DND-41 (cell line): ENCODE measurements around the gene L1TD1.
"Not testable (repeated sequence)": the region's sequence is repeated elsewhere in the genome, so short reads cannot be mapped to it uniquely, and the experiment has no call there.

Source experiments
- ATAC-seq: fragments of 200-7000 bp; cut with Tn5 transposase; 3 replicates; pipeline ENCODE4 v1.9.1; 2021; ENCODE audit warnings: low read depth; ENCODE audit not compliant: insufficient read depth
- DNase-seq: peaks from one replicate; pipeline ENCODE4 v3.0.0-alpha.2; 2020
- H2AFZ ChIP-seq: 2 replicates; pipeline ENCODE4 v1.6.0; 2012; ENCODE audit warnings: low read depth, low read length
- H3K27ac ChIP-seq: 2 replicates; pipeline ENCODE4 v1.5.1; 2012; ENCODE audit warnings: low read length, inconsistent platforms
- H3K27me3 ChIP-seq: fragments of 200-600 bp; sonication (generic); 2 replicates; pipeline ENCODE4 v1.6.0; 2012; ENCODE audit warnings: low read length, mild to moderate bottlenecking, inconsistent platforms; ENCODE audit not compliant: insufficient read depth, poor library complexity
- H3K36me3 ChIP-seq: 2 replicates; pipeline ENCODE4 v1.5.1; 2012; ENCODE audit warnings: low read length, inconsistent platforms; ENCODE audit not compliant: insufficient read depth
- H3K4me1 ChIP-seq: 2 replicates; pipeline ENCODE4 v1.5.1; 2012; ENCODE audit warnings: mild to moderate bottlenecking, low read length; ENCODE audit not compliant: insufficient read depth
- H3K4me2 ChIP-seq: 2 replicates; pipeline ENCODE4 v1.6.0; 2012; ENCODE audit warnings: mild to moderate bottlenecking, moderate library complexity, low read length, inconsistent platforms; ENCODE audit not compliant: insufficient read depth
- H3K4me3 ChIP-seq, 2 experiments: fragments of 200-600 bp in 1 of 2; shearing (Covaris generic) in 1 of 2; 2 replicates each; pipeline ENCODE4 v1.5.1; 2012 to 2016; ENCODE audit warnings: inconsistent platforms in 2 of 2, low read length in 2 of 2, mild to moderate bottlenecking in 2 of 2, low read depth in 1 of 2, moderate library complexity in 1 of 2
- H3K79me2 ChIP-seq: 2 replicates; pipeline ENCODE4 v1.6.0; 2012; ENCODE audit warnings: low read length, inconsistent platforms; ENCODE audit not compliant: insufficient read depth
- H3K9ac ChIP-seq: 2 replicates; pipeline ENCODE4 v1.6.0; 2012; ENCODE audit warnings: low read depth, mild to moderate bottlenecking, inconsistent platforms, low read length, moderate library complexity
- H3K9me3 ChIP-seq: 2 replicates; pipeline ENCODE4 v1.5.1; 2012; ENCODE audit warnings: low read length, moderate library complexity, mild to moderate bottlenecking, inconsistent platforms; ENCODE audit not compliant: insufficient read depth, severe bottlenecking
- H4K20me1 ChIP-seq: 2 replicates; pipeline ENCODE4 v1.6.0; 2012; ENCODE audit warnings: low read length; ENCODE audit not compliant: insufficient read depth
- CTCF ChIP-seq: IDR thresholded peaks from 2 replicates; pipeline ENCODE4 v1.5.1; 2012; ENCODE audit warnings: borderline replicate concordance, low read length, moderate library complexity, mild to moderate bottlenecking; ENCODE audit not compliant: poor library complexity, severe bottlenecking; ENCODE audit errors: extremely low read depth
- EZH2 ChIP-seq: IDR thresholded peaks from 3 replicates; pipeline ENCODE4 v1.6.1; 2012; ENCODE audit warnings: borderline replicate concordance, low read depth, mild to moderate bottlenecking, moderate library complexity, low read length, inconsistent platforms; ENCODE audit not compliant: severe bottlenecking

L1TD1 gene

DNA sequence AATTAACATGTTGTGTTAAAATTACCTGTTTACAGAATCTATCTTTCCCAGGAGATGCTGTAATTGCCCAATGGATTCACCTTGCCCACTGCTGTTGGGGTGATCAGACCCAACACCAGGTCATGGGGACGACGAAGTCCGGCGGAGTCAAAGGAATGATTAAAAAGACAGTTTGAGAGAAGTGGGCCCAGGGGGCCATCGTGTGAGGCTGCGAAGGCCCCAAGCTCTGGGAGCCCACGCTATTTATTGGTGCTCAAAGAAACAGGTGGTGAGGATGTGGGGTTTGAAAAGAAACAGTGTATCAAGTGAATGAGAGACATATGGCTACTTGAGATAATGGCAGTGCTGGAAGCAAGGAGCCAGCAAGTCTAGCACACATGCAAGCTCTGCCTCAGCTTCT, 16.3 kb upstream of the L1TD1 start:
- no peaks in the 10 kb centered on the region for H4K20me1 ChIP-seq
- TF ChIP-seq EZH2 (no peak), CTCF (no peak)
- no peaks in the 10 kb centered on the region for H3K4me1 ChIP-seq
- no peaks in the 10 kb centered on the region for H3K9me3 ChIP-seq
- ATAC-seq (no peak), DNase-seq (no peak)
- no peaks in the 10 kb centered on the region for H3K79me2 ChIP-seq
- no peak overlapping the region for H3K4me2 ChIP-seq
- H3K9ac ChIP-seq: no peak overlapping the region
- no peak overlapping the region for H3K4me3 ChIP-seq
- no peak overlapping the region for H3K27ac ChIP-seq
- H3K36me3 ChIP-seq: no peaks in the 10 kb centered on the region
- no peak overlapping the region for H2AFZ ChIP-seq
- peaks cover 5% of the 10 kb centered on the region for H3K27me3 ChIP-seq

DNA sequence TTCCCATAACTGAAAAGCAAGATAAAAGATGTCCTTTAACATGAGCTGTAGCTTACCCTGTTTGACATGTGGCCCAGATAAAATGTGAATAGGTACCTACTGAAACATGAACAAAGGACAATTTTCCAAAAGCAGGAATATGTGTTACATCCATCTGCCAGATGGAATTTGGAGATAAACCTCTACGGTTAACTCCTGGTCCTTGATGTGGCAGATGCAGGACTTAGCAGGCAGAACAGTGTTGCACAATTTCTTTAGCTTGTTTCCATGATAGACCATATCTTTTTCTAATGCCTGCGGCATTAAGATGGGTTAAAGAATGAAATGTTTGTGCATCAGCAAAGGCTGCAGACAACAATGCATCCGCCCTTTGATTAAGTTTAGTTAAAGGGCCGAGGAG, 14.6 kb upstream of the L1TD1 start:
- H3K27me3 ChIP-seq, H3K4me2 ChIP-seq, H3K79me2 ChIP-seq, H3K9me3 ChIP-seq, H2AFZ ChIP-seq, H4K20me1 ChIP-seq, H3K4me1 ChIP-seq, ATAC-seq, H3K9ac ChIP-seq, DNase-seq, H3K27ac ChIP-seq, H3K36me3 ChIP-seq, H3K4me3 ChIP-seq: not testable (repeated sequence)

- no peak overlapping the region for H3K27ac ChIP-seq
- H3K79me2 ChIP-seq: no peaks in the 10 kb centered on the region
- H3K9ac ChIP-seq: no peak overlapping the region
Measured at GRCh38 chr1:62180639-62181038, 14.0 kb upstream of the L1TD1 start.

DNA sequence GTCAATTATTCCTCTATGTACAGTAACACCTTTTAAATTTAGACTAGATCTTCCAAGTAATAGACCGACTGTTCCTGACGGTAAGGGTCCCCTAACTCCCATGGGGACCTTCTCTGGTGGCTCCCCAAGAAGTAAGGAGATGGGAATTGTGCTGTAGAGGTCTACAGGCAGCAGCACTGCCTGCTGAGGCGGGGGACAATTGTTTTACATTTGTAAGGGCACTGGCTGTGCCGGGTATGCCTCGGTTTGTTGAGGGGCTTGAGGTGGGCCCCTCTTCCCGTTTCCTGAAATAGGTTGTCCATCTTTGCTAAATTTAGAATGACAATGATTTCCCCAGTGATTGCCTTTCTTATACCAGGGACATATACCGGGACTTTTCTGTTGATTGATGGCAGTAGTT, 13.1 kb upstream of the L1TD1 start:
- no peak overlapping the region for H3K9ac ChIP-seq

More at GRCh38 chr1:62180639-62181038, 14.0 kb upstream of the L1TD1 start:
- Histone ChIP-seq H3K9me3 (no peaks in the 10 kb centered on the region), H3K36me3 (no peaks in the 10 kb centered on the region), H3K4me2 (no peak overlapping the region), H2AFZ (no peak overlapping the region), H3K4me3 (no peak overlapping the region), H3K27me3 (peaks cover 5% of the 10 kb centered on the region), H3K4me1 (no peaks in the 10 kb centered on the region), H4K20me1 (no peaks in the 10 kb centered on the region)
- no peak for ATAC-seq
- no peak for DNase-seq
- TF ChIP-seq EZH2 (no peak), CTCF (no peak)

GRCh38 chr1:62182157-62182556, 12.5 kb upstream of the L1TD1 start:
- DNase-seq, H3K4me1 ChIP-seq: not testable (repeated sequence)

More for the DNA sequence above, 13.1 kb upstream of the L1TD1 start:
- Histone ChIP-seq H3K36me3 (no peaks in the 10 kb centered on the region), H3K4me3 (no peak overlapping the region), H3K4me2 (no peak overlapping the region), H3K79me2 (no peaks in the 10 kb centered on the region), H4K20me1 (no peaks in the 10 kb centered on the region), H2AFZ (no peak overlapping the region), H3K27me3 (peaks cover 5% of the 10 kb centered on the region), H3K9me3 (no peaks in the 10 kb centered on the region), H3K4me1 (no peaks in the 10 kb centered on the region), H3K27ac (no peak overlapping the region)
- TF ChIP-seq CTCF (no peak), EZH2 (no peak)
- DNase-seq (no peak), ATAC-seq (no peak)

GRCh38 chr1:62183164-62184020, 11.3 kb upstream of the L1TD1 start:
- not testable (repeated sequence) for H3K4me1 ChIP-seq, H3K9me3 ChIP-seq, H3K27ac ChIP-seq, H4K20me1 ChIP-seq, H3K79me2 ChIP-seq, H3K4me2 ChIP-seq, H3K9ac ChIP-seq, H3K4me3 ChIP-seq, DNase-seq, H3K27me3 ChIP-seq, H3K36me3 ChIP-seq, ATAC-seq, H2AFZ ChIP-seq

More at GRCh38 chr1:62182157-62182556, 12.5 kb upstream of the L1TD1 start:
- not testable (repeated sequence) for H2AFZ ChIP-seq, H3K36me3 ChIP-seq, H3K4me3 ChIP-seq, H3K4me2 ChIP-seq, H3K27me3 ChIP-seq, H4K20me1 ChIP-seq, H3K9me3 ChIP-seq, H3K9ac ChIP-seq, H3K79me2 ChIP-seq, ATAC-seq, H3K27ac ChIP-seq
